Measurements from ENCODE around the gene THSD4. TPM values are rescaled to one million over a fixed set of nuclear protein-coding genes. Genes with fewer than 3 reads are reported as not detected.
"Not testable (repeated sequence)": the region's sequence is repeated elsewhere in the genome, so short reads cannot be mapped to it uniquely, and the experiment has no call there.

Gene THSD4
- total and polyA plus RNA-seq, 7 donors = 0.21 to 3.1 (median 1.8) TPM

- intact Hi-C loops (cut with DNase I) = no loop called here
- no peak for TF ChIP-seq CTCF (IDR thresholded peaks at IDR 0.05)
- Histone ChIP-seq H3K27ac (no peak overlapping the region), H3K36me3 (ENCODE audit: insufficient read depth in 1 of 2, low read depth in 1 of 2) (no peaks in the 10 kb centered on the region), H3K27me3 (ENCODE audit: insufficient read depth in 3 of 3, low read length in 2 of 3) (no peaks in the 10 kb centered on the region), H3K4me1 (no peaks in the 10 kb centered on the region), H3K9me3 (peaks cover 13% of the 10 kb centered on the region), H3K4me3 (no peak overlapping the region)
- DNase-seq (no peak), ATAC-seq (no peak)
Measured at GRCh38 chr15:71170163-71170562, 54.9 kb downstream of the THSD4 start.

GRCh38 chr15:71171195-71171594, 55.9 kb downstream of the THSD4 start:
- DNase-seq = no peak
- ATAC-seq = no peak
- TF ChIP-seq CTCF (IDR thresholded peaks at IDR 0.05) = no peak
- Histone ChIP-seq H3K9me3 (peaks cover 13% of the 10 kb centered on the region), H3K4me3 (no peak overlapping the region), H3K4me1 (no peaks in the 10 kb centered on the region), H3K27ac (no peak overlapping the region), H3K36me3 (ENCODE audit: insufficient read depth in 1 of 2, low read depth in 1 of 2) (no peaks in the 10 kb centered on the region), H3K27me3 (ENCODE audit: insufficient read depth in 3 of 3, low read length in 2 of 3) (no peaks in the 10 kb centered on the region)
- intact Hi-C loops (cut with DNase I) = no loop called here

- H3K27ac ChIP-seq; H3K4me3 ChIP-seq; DNase-seq; H3K4me1 ChIP-seq; H3K36me3 ChIP-seq (ENCODE audit: insufficient read depth in 1 of 2, low read depth in 1 of 2); intact Hi-C loops (cut with DNase I); H3K27me3 ChIP-seq (ENCODE audit: insufficient read depth in 3 of 3, low read length in 2 of 3); ATAC-seq: not testable (repeated sequence)
- 69 to 70% methylated on average over 4 to 7 of the region's 17 CpGs; no CpG with 5 or more reads in 1 of the 3 donors for WGBS, 3 donors
- H3K9me3 ChIP-seq = peaks cover 13% of the 10 kb centered on the region
Measured at GRCh38 chr15:71174360-71174759, 59.1 kb downstream of the THSD4 start.

- no peaks in the 10 kb centered on the region for H3K9me3 ChIP-seq
- DNase-seq (no peak), ATAC-seq (no peak)
- 52 to 67% (median 60%) methylated on average over 3 of the region's 3 CpGs for WGBS, 3 donors
- TF ChIP-seq CTCF (IDR thresholded peaks at IDR 0.05) = no peak
- H3K27me3 ChIP-seq (ENCODE audit: insufficient read depth in 3 of 3, low read length in 2 of 3) = no peaks in the 10 kb centered on the region
- H3K36me3 ChIP-seq (ENCODE audit: insufficient read depth in 1 of 2, low read depth in 1 of 2) = no peaks in the 10 kb centered on the region
- no peaks in the 10 kb centered on the region for H3K4me1 ChIP-seq
- no peak overlapping the region for H3K4me3 ChIP-seq
- H3K27ac ChIP-seq = no peak overlapping the region
- intact Hi-C loops (cut with DNase I) = no loop called here
Measured at GRCh38 chr15:71180986-71181853, 65.9 kb downstream of the THSD4 start.

- intact Hi-C loops (cut with DNase I) = no loop called here
- Histone ChIP-seq H3K4me3 (no peak overlapping the region), H3K27ac (no peak overlapping the region), H3K27me3 (ENCODE audit: insufficient read depth in 3 of 3, low read length in 2 of 3) (no peaks in the 10 kb centered on the region), H3K36me3 (ENCODE audit: insufficient read depth in 1 of 2, low read depth in 1 of 2) (no peaks in the 10 kb centered on the region), H3K9me3 (no peaks in the 10 kb centered on the region), H3K4me1 (no peaks in the 10 kb centered on the region)
- ATAC-seq (no peak), DNase-seq (no peak)
- no peak for TF ChIP-seq CTCF (IDR thresholded peaks at IDR 0.05)
Measured at GRCh38 chr15:71182522-71182921, 67.3 kb downstream of the THSD4 start.
